Measurements from ENCODE around the gene OTOG.

DNA sequence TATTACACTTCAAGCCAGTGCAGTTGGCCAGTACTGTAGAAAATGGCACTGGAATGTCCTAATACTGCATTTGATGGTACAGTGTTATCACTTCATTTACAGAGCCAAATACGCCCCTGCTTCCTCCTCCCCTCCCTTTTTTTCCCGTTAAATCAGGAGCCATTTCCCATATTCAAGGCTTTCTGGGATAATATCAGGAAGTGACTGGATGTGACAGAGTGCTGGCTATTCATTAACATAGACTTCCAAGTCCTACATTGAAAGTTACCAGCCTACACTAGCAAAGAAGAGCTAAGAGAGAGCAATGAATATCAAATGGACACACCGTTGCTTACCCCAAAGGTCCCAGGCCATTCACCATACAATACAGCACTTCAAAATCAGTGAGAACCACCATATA is 38.3 kb upstream of the OTOG start:
- TF ChIP-seq, protein P1, sequence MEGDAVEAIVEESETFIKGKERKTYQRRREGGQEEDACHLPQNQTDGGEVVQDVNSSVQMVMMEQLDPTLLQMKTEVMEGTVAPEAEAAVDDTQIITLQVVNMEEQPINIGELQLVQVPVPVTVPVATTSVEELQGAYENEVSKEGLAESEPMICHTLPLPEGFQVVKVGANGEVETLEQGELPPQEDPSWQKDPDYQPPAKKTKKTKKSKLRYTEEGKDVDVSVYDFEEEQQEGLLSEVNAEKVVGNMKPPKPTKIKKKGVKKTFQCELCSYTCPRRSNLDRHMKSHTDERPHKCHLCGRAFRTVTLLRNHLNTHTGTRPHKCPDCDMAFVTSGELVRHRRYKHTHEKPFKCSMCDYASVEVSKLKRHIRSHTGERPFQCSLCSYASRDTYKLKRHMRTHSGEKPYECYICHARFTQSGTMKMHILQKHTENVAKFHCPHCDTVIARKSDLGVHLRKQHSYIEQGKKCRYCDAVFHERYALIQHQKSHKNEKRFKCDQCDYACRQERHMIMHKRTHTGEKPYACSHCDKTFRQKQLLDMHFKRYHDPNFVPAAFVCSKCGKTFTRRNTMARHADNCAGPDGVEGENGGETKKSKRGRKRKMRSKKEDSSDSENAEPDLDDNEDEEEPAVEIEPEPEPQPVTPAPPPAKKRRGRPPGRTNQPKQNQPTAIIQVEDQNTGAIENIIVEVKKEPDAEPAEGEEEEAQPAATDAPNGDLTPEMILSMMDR (IDR thresholded peaks at IDR 0.05), result no peak
- TF ChIP-seq POLR2A (IDR thresholded peaks at IDR 0.05), result no peak
